GM10847 (cell line): ENCODE measurements around the gene TMEM138.

Experiments
- POLR2A ChIP-seq: IDR thresholded peaks from 2 replicates; pipeline ENCODE4 v1.6.1; 2011; ENCODE audit not compliant: insufficient read length; ENCODE audit errors: extremely low read depth

The TMEM138 gene

GRCh38 chr11:61336171-61336935 lies 25.8 kb upstream of the TMEM138 start:
- no peak for TF ChIP-seq POLR2A

DNA sequence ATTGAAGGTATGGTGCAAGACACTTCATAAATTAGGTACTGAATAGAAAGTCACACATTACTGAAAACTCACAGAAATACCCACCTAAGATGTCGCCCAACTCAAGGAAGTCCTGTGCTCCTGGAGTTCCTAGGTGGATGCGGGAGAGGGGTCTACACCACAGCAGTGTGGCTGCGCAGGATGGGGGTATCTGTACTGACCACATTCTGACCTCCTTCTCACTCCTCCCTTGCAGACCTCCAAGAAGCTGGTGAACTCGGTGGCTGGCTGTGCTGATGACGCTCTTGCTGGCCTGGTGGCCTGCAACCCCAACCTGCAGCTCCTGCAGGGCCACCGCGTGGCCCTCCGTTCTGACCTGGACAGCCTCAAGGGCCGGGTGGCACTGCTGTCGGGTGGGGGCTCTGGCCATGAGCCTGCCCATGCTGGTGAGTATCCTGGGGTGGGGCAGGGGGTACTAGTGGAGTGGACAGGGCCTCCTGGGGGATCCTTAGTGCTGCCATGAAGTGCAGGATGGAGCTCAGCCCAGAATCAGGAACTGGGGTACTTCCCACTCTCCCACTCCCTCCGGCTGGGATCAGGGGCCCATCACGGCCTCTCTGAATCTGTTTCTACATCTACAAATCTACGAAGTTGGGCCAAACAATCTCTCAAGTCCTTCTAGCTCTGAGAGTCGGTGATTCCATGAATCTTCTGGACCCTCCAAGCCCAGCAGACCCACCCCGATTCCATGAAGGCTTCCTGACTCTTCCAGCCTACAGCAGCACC lies 24.3 kb upstream of the TMEM138 start:
- no peak for TF ChIP-seq POLR2A

DNA sequence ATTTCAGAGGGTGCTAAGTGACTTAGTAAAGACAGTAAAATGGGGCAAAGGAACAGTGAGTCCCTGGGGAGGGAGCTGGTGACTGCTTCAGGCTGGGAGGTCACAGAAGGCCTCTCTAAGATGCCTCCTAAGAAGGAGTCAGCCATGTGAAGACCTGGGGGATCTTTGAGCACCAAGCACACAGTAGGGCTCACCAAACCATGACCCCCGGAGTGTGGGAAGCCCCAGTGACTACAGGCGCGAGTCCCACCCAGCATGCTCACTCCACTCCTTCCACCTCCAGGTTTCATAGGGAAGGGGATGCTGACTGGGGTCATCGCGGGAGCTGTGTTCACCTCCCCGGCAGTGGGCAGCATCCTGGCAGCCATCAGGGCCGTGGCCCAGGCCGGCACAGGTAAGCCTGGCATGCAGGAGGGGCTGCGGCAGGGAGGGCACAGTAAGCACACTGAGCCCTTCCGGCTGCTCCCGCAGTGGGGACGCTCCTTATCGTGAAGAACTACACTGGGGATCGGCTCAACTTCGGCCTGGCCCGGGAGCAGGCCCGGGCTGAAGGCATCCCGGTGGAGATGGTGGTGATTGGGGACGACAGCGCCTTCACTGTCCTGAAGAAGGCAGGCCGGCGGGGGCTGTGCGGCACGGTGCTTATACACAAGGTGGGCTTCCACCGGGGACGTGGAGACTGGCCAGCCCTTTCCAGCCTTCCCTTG lies 23.2 kb upstream of the TMEM138 start:
- no peak for TF ChIP-seq POLR2A

- no peak for TF ChIP-seq POLR2A
Measured at GRCh38 chr11:61339490-61339878, 22.7 kb upstream of the TMEM138 start.

GRCh38 chr11:61340979-61341378 lies 21.2 kb upstream of the TMEM138 start:
- no peak for TF ChIP-seq POLR2A

- no peak for TF ChIP-seq POLR2A
Measured at GRCh38 chr11:61341706-61342105, 20.5 kb upstream of the TMEM138 start.

GRCh38 chr11:61342207-61342803 lies 19.9 kb upstream of the TMEM138 start:
- TF ChIP-seq POLR2A: no peak

GRCh38 chr11:61343792-61344745 lies 18.1 kb upstream of the TMEM138 start:
- no peak for TF ChIP-seq POLR2A

DNA sequence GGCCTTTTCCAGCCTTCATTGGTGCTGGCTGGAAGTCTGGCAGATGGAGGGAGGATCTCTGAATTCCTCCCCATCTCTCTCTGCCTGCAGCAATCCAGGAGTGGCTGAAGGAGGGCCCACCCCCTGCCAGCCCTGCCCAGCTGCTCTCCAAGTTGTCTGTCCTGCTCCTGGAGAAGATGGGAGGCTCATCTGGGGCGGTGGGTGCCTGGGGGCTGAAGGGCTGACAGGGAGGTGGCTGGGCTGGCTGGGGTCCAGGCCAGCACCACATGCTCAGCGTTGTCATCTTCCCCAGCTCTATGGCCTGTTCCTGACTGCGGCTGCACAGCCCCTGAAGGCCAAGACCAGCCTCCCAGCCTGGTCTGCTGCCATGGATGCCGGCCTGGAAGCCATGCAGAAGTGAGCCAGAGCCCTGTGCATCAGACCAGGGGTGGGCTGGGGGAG lies 17.0 kb upstream of the TMEM138 start:
- no peak for TF ChIP-seq POLR2A

DNA sequence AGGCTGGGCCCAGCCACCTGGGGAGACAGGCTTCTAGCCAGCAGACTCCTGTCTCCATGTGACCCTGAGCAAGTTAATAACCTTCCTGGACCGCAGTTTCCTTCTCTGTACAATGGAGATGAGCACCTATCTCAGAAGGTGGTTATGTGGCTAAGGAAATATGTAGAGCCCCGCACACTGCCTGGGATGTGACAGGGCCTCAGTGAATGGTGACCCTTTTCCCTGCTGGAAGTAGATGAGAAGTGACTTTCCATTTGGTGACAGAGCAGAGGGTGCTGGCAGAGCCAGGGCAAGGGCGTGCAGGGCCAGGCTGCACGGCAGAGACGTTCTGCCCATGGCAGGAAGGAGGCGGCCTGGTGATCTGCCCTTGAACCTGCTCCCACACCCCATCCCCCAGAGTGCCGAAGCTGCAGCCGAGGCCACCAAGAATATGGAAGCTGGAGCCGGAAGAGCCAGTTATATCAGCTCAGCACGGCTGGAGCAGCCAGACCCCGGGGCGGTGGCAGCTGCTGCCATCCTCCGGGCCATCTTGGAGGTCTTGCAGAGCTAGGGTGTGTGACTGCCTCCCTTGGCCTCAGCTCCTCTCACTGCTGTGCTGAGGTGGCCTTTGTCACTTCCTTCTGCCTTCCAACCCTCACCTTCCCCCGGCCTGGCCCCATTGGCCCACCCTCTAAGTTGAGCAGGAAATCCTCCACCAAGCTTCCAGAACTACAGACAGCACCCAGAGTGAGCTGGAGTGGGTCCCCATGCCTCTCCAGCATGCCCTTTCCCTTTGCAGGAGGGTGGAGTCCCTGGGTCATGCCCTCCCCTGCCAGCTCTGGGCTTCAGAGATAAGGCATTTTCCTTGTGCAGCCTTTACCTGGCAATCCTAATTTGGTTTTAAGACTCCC lies 16.0 kb upstream of the TMEM138 start:
- TF ChIP-seq POLR2A: no peak

DNA sequence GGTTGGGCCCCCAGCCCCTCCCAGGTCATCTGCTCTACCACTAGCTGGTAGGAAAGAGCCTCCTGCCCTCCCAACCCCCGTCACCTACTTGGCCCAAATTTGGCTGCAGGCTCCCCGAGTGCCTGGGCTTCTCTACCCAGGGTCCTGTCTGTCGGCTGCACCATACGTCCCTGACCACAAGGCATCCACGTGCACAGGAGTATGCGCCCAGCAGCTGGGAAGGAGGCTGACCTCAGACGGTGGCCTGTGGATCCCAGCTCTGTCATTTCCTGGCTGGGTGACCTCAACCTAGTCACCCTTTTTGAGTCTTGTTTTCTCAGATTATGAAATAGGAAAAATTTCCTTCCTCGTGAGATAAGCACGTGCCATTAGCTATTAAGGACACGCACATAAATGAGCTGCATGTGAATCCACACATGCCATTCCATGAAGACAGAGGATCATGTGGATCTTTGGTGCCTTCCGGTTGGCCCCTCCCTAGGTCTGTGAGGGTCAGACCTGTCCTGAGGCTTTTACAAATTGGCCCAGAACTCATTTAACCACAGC lies 14.2 kb upstream of the TMEM138 start:
- TF ChIP-seq POLR2A: no peak

GRCh38 chr11:61349189-61349751 lies 12.9 kb upstream of the TMEM138 start:
- TF ChIP-seq POLR2A: no peak

DNA sequence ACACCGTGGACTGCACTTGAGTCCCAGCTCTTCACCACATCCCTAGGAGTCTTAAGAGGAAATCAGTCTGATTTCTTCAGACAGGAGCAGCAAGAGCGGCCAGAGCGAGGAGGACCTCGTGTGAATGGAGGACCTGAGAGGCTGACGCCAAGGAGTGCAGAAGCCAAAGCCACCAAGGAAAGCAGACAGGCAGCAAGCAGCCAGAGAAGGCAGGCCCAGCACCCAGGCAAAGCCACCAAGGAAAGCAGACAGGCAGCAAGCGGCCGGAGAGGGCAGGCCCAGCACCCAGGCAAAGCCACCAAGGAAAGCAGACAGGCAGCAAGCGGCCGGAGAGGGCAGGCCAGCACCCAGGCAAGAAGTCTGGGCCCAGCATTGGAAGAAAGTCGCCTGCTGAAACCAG lies 12.3 kb upstream of the TMEM138 start:
- no peak for TF ChIP-seq POLR2A
